ENCODE results near the gene STX4. TPM values are rescaled to one million over a fixed set of nuclear protein-coding genes. Genes with fewer than 3 reads are reported as not detected.
A peak's percentile ranks its signal among the peaks of the same experiment; 100 is the strongest.

The STX4 gene
- total RNA-seq, 1 donor from 2014 or later, result 26.1 TPM

DNA sequence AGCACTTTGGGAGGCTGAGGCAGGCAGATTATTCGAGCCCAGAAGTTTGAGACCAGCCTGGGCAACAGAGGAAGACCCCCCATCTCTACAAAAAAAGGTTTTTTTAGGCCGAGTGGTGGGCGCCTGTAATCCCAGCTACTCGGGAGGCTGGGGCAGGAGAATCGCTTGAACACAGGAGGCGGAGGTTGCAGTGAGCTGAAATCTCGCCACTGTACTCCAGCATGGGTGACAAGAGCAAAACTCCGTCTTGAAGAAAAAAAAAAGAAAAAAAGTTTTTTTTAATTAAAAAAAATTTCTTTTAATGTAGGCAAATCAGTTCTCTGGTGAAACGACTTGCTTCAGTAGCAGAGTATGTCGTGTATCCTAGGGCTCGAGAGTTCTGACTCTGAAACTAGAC lies 37.4 kb upstream of the STX4 start:
- DNase-seq (ENCODE audit: low read depth), result no peak
- H3K4me3 ChIP-seq (ENCODE audit: low read depth, low read length), result peak overlapping the region; percentile 72

DNA sequence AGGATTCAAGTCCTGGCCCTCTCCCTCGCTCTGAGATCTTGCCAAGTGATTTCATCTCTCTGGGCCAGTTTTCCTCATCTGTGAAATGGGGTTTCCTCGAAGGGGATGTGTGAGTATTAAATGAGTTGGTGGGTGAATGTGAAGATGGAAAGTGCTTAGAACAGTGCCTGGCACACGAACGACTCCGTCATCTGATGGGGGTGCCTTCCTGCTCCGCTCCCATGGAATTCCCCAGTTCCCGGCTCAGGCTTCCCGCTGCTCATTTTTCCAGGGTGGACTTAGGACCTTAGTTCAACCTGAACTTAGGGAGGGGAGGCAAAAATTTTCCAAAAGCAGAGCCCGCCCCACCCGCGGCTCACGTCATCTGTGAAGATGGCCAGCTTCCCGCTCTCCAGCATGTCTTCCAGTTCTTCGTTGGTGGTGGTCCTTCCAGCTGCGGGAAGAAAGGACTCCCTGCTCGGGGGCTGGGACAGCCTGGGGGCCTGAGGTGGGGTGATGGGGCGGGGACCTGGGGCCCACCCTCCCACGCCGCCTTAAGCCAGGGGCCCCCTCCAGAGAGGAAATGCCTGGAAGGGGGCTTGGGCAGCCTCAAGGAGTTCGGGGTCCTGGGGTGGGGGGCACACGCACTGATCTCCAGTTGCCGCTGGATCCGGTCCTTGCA lies 36.9 kb upstream of the STX4 start:
- DNase-seq (ENCODE audit: low read depth), result no peak
- TF ChIP-seq, protein P1, sequence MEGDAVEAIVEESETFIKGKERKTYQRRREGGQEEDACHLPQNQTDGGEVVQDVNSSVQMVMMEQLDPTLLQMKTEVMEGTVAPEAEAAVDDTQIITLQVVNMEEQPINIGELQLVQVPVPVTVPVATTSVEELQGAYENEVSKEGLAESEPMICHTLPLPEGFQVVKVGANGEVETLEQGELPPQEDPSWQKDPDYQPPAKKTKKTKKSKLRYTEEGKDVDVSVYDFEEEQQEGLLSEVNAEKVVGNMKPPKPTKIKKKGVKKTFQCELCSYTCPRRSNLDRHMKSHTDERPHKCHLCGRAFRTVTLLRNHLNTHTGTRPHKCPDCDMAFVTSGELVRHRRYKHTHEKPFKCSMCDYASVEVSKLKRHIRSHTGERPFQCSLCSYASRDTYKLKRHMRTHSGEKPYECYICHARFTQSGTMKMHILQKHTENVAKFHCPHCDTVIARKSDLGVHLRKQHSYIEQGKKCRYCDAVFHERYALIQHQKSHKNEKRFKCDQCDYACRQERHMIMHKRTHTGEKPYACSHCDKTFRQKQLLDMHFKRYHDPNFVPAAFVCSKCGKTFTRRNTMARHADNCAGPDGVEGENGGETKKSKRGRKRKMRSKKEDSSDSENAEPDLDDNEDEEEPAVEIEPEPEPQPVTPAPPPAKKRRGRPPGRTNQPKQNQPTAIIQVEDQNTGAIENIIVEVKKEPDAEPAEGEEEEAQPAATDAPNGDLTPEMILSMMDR (conservative IDR thresholded peaks at IDR 0.05; ENCODE audit: low read depth, low read length), result no peak
- peak overlapping the region; percentile 72 for H3K4me3 ChIP-seq (ENCODE audit: low read depth, low read length)

More for the DNA sequence above, 37.4 kb upstream of the STX4 start:
- TF ChIP-seq, protein P1 (conservative IDR thresholded peaks at IDR 0.05; ENCODE audit: low read depth, low read length), result no peak

DNA sequence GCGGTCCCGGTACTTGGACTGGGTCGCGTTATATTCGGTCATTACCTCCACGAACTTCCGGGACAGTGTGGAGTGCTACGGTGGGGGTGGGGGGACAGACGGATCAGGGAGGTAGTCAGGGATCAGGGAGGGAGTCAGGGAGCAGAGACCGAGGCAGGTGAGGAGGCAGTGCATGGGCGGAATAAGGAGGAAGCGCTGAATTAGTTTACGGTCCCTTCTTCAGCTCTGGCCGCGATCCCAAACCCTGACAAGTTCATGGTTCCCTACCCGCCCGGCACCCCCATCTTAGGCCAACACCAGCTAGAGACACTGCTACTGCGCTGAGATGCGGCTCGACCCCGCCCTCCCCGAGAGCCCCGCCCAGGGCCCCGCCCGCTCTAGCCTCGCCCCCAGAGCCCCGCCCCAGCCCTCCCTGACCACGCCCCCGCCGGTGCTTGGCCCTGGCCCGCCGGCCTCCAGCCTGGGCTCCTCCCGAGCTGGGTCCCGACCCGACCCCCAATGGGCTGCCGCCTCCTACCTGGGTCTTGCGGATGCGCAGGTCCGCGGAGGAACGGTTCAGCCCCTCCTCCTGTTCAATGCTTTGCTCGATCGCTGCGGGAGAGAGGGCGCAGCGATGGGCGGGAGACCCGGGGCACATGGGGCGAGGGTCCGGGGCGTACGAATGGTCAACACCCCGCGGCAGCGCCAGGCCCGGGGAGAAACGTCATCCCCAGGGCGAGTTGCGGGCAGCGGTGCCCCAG lies 36.2 kb upstream of the STX4 start:
- TF ChIP-seq, protein P1 (conservative IDR thresholded peaks at IDR 0.05; ENCODE audit: low read depth, low read length), result no peak
- no peak for DNase-seq (ENCODE audit: low read depth)
- peak overlapping the region; percentile 72 for H3K4me3 ChIP-seq (ENCODE audit: low read depth, low read length)

DNA sequence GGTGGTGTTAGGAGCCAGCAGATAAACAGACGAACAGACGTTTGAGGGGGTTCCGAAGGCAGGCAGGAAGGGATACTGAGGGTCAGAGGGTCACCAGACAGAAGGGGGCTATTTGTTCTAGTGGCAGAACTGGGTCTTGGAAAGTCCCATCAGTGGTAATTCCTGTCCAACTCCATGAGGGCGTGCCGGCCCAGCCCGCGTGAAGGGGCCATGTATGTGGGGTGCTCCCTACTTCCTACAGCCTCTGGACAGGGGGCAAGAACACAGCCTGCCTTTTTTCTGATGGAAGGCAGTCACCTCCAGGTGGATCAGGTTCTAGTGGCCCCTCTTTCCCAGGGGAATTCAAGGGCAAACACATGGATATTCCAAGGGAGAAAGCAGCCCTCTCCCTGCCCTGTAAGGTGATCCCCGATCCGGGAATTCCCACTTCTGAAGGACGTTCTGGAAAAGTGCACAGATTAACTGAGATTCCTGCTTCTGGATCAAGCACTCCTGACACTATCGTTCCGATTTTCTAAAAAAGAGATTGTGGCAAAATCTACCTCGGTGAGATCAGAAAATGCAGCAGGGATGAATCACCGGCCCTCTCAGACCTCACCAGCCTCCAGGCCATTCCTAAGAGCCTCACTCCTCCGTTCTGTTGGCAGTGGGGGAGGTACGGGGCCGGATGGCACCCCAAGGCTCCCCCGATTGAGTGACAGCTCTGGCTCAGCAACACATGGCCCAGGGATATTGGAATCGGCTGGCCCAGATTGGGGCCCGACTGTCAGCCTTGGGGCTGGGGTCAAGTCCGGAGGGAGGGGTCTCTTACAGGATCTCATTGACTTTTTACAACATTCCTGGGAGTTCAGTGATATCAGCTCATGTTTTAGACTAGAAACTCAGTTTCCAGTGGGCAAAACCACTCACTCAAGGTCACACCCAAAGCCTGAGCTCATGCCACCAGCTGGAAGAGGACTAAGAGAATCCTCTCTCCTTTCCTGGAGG lies 35.3 kb upstream of the STX4 start:
- DNase-seq (ENCODE audit: low read depth), result peak; percentile 69

DNA sequence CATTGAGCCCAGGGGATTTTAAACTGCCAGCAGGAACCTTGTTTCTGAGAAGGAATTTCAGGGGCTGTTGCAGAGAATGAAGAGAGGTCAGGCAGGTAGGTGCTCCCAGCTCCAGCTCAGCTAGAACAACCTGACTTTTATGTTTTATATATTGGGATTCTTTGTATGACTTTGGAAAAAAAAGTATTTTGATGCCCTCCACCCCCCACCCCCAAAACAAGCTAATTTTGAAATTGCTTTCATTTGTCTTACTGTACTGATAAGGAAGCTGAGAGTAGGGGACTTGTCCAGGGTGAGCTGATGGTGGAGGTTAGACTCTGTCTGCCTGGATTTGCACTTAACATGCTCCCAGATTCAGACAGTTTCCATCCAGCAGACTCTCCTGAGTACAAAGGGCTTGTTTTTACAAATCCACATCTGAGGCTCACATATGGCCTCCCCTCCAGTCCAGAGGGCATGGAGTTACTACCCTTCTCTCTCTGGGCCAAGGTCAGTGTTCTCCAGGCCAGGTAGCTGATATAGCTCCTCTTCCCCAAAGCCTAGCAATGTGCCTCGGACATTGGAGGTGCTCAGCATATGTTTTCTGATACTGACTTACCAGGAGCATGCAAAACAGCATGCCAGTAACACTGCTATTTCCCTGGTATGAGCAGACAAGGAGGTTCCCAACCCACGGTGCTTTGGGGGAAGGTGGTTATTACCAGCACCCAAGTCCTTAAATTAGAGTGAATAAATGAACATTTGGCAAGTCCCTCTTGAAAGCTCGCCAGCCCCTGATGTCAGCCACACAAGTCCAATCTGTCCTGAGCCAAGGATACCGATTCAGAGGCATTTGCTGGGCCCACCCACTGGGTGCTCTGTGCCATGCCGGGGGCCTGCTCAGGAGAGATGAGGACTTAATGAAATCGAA lies 34.3 kb upstream of the STX4 start:
- DNase-seq (ENCODE audit: low read depth), result no peak
- H3K4me3 ChIP-seq (ENCODE audit: low read depth, low read length), result no peak overlapping the region
- TF ChIP-seq, protein P1 (conservative IDR thresholded peaks at IDR 0.05; ENCODE audit: low read depth, low read length), result no peak

More for the DNA sequence above, 35.3 kb upstream of the STX4 start:
- peak overlapping the region; percentile 72 for H3K4me3 ChIP-seq (ENCODE audit: low read depth, low read length)
- TF ChIP-seq, protein P1 (conservative IDR thresholded peaks at IDR 0.05; ENCODE audit: low read depth, low read length), result no peak
